ENCODE results near the gene KCNMA1.

- TF ChIP-seq, protein P1, sequence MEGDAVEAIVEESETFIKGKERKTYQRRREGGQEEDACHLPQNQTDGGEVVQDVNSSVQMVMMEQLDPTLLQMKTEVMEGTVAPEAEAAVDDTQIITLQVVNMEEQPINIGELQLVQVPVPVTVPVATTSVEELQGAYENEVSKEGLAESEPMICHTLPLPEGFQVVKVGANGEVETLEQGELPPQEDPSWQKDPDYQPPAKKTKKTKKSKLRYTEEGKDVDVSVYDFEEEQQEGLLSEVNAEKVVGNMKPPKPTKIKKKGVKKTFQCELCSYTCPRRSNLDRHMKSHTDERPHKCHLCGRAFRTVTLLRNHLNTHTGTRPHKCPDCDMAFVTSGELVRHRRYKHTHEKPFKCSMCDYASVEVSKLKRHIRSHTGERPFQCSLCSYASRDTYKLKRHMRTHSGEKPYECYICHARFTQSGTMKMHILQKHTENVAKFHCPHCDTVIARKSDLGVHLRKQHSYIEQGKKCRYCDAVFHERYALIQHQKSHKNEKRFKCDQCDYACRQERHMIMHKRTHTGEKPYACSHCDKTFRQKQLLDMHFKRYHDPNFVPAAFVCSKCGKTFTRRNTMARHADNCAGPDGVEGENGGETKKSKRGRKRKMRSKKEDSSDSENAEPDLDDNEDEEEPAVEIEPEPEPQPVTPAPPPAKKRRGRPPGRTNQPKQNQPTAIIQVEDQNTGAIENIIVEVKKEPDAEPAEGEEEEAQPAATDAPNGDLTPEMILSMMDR (IDR thresholded peaks at IDR 0.05) = no peak
- no peak for TF ChIP-seq EZH2 (IDR thresholded peaks at IDR 0.05; ENCODE audit: borderline replicate concordance, insufficient read depth, low read depth, low read length, poor library complexity, severe bottlenecking)
Observed at GRCh38 chr10:77430530-77430929, 207.1 kb downstream of the KCNMA1 start.

Measured in B cell (primary cell).